K562 (cell line): ENCODE data around the gene RNF180. TPM values are rescaled to one million over a fixed set of nuclear protein-coding genes. Genes with fewer than 3 reads are reported as not detected.

Experiments
- ATAC-seq: fragments of 200-7000 bp; cut with Tn5 transposase; 3 replicates; pipeline ENCODE4 v1.9.1; 2020; ENCODE audit warnings: moderate library complexity
- BruUV-seq: library from RNA; stranded (reverse); fragments of 400-500 nt; replicated peaks from 2 replicates; lab custom pipeline; 2021; lab: Mats Ljungman, UMichigan
- CTCF ChIA-PET: fragments of 300-600 bp; formaldehyde crosslinking; extraction: SDS; loops from one replicate; lab custom pipeline; 2021; ENCODE audit warnings: low intra/inter-chr PET ratio; lab: Yijun Ruan, JAX
- POLR2A ChIA-PET: fragments of 300-600, 350-650 bp; sonication (Branson Sonifier 250); formaldehyde crosslinking; extraction: SDS; loops from one replicate; lab custom pipeline; 2021; ENCODE audit warnings: antibody characterized with exemption, inconsistent platforms; lab: Yijun Ruan, JAX
- DNase-seq, 4 experiments: peaks; one replicate each; pipeline versions ENCODE4 v3.0.0 to v3.0.0-alpha.2; 2011 to 2018; ENCODE audit warnings: low spot score in 3 of 4, mixed read lengths in 3 of 4; ENCODE audit errors: extremely low read depth in 1 of 4
- FAIRE-seq: peaks from 2 replicates; lab custom pipeline; 2011; peaks lifted over from hg19 to GRCh38; lab: Jason Lieb, UNC
- H2AFZ ChIP-seq: 2 replicates; pipeline ENCODE4 v1.6.0; 2011; ENCODE audit warnings: low read depth, low read length, control low read depth, inconsistent platforms
- H3K27ac ChIP-seq: fragments of 200-600 bp; 3 replicates; pipeline ENCODE4 v1.8.0; 2011; ENCODE audit warnings: low read depth, mild to moderate bottlenecking, control low read depth, inconsistent platforms, low read length, moderate library complexity, mixed read lengths; ENCODE audit errors: extremely low read depth
- H3K27me3 ChIP-seq, 2 experiments: fragments of 300-600 bp in 1 of 2; 2 replicates in 1 of 2; 3 replicates in 1 of 2; pipeline versions ENCODE4 v1.6.0 to v1.8.0; 2011; ENCODE audit warnings: inconsistent platforms in 2 of 2, low read length in 2 of 2, mild to moderate bottlenecking in 1 of 2, mixed read lengths in 1 of 2, moderate library complexity in 1 of 2; ENCODE audit not compliant: control insufficient read depth in 2 of 2, insufficient read depth in 2 of 2
- H3K36me3 ChIP-seq: fragments of 300-600 bp; 3 replicates; pipeline ENCODE4 v1.8.0; 2011; ENCODE audit warnings: mild to moderate bottlenecking, low read length, inconsistent platforms; ENCODE audit not compliant: control insufficient read depth, insufficient read depth
- H3K4me1 ChIP-seq, 2 experiments: fragments of 200-600 bp in 1 of 2; replicated peaks in 1 of 2; 2 replicates in 1 of 2; 3 replicates in 1 of 2; pipeline versions ENCODE4 v1.5.1 to v1.8.0; 2011; ENCODE audit warnings: inconsistent platforms in 2 of 2, low read length in 2 of 2, mild to moderate bottlenecking in 1 of 2, mixed read lengths in 1 of 2, moderate library complexity in 1 of 2; ENCODE audit not compliant: control insufficient read depth in 2 of 2, insufficient read depth in 2 of 2
- H3K4me2 ChIP-seq: 2 replicates; pipeline ENCODE4 v1.6.1; 2011; ENCODE audit warnings: low read length, control low read depth, inconsistent platforms, mixed read lengths; ENCODE audit not compliant: insufficient read depth
- H3K4me3 ChIP-seq: fragments of 200-600 bp; sonication (generic), shearing (Covaris generic); 2 replicates; pipeline ENCODE4 v1.5.1; 2016; ENCODE audit warnings: control low read depth, inconsistent platforms
- H3K79me2 ChIP-seq: fragments of 200-600 bp; 3 replicates; pipeline ENCODE4 v1.8.0; 2011; ENCODE audit warnings: low read length, inconsistent platforms; ENCODE audit not compliant: control insufficient read depth, insufficient read depth
- H3K9ac ChIP-seq, 2 experiments: 2 replicates each; pipeline versions ENCODE4 v1.6.0 to v1.6.1; 2011; ENCODE audit warnings: low read depth in 2 of 2, low read length in 2 of 2, control low read depth in 1 of 2, inconsistent platforms in 1 of 2, mild to moderate bottlenecking in 1 of 2, mixed read lengths in 1 of 2; ENCODE audit not compliant: insufficient read depth in 1 of 2
- H3K9me1 ChIP-seq: one replicate; pipeline ENCODE4 v1.6.0; 2011; ENCODE audit warnings: inconsistent platforms, mild to moderate bottlenecking, low read length, moderate library complexity; ENCODE audit not compliant: control insufficient read depth, insufficient read depth
- H3K9me3 ChIP-seq: replicated peaks from 2 replicates; pipeline ENCODE4 v1.5.1; 2011; ENCODE audit warnings: low read depth, low read length, inconsistent platforms; ENCODE audit not compliant: control insufficient read depth, insufficient read depth
- H4K20me1 ChIP-seq: replicated peaks from 2 replicates; pipeline ENCODE4 v1.6.1; 2011; ENCODE audit warnings: low read length, inconsistent platforms, mixed read lengths; ENCODE audit not compliant: control insufficient read depth, insufficient read depth
- ASH1L ChIP-seq: fragments of 450-650 bp; IDR thresholded peaks from 2 replicates; pipeline ENCODE4 v1.6.1; 2018; ENCODE audit warnings: borderline replicate concordance, mild to moderate bottlenecking, low read depth; ENCODE audit not compliant: partially characterized antibody
- GATAD2A ChIP-seq: fragments of 450-650 bp; IDR thresholded peaks from 2 replicates; pipeline ENCODE4 v1.6.1; 2017
- MTA3 ChIP-seq: fragments of 450-650 bp; formaldehyde crosslinking; IDR thresholded peaks from 2 replicates; pipeline ENCODE4 v1.6.1; 2017; ENCODE audit warnings: mild to moderate bottlenecking, borderline replicate concordance
- PRPF4 ChIP-seq: fragments of 200-400 bp; formaldehyde crosslinking; IDR thresholded peaks from one replicate; pipeline ENCODE4 v1.6.1; 2017; ENCODE audit warnings: low read length, low read depth, mild to moderate bottlenecking; ENCODE audit not compliant: insufficient read depth, poor library complexity, severe bottlenecking
- PTBP1 ChIP-seq: fragments of 200-400 bp; formaldehyde crosslinking; IDR thresholded peaks from 2 replicates; pipeline ENCODE4 v1.6.1; 2017; ENCODE audit warnings: low read depth, low read length
- THRAP3 ChIP-seq: fragments of 450-650 bp; IDR thresholded peaks from 2 replicates; pipeline ENCODE4 v1.6.1; 2016; ENCODE audit warnings: mild to moderate bottlenecking, inconsistent platforms, borderline replicate concordance
- ZKSCAN1 ChIP-seq: fragments of 150-350 bp; IDR thresholded peaks from 2 replicates; pipeline ENCODE4 v1.6.1; 2016; ENCODE audit warnings: low read depth, low read length
- ZNF3 ChIP-seq: fragments of 250-450 bp; sonication (Bioruptor Pico); IDR thresholded peaks from 2 replicates; pipeline ENCODE4 v1.5.0; 2021; ENCODE audit warnings: mild to moderate bottlenecking, moderate library complexity
- ZNF551 ChIP-seq: fragments of 250-450 bp; sonication (Bioruptor Pico); IDR thresholded peaks from 2 replicates; pipeline ENCODE4 v1.5.0; 2021; ENCODE audit warnings: mild to moderate bottlenecking, moderate library complexity
- ZNF561 ChIP-seq: fragments of 450-650 bp; formaldehyde crosslinking; conservative IDR thresholded peaks from 2 replicates; pipeline ENCODE4 v1.4.0; 2020; ENCODE audit warnings: mild to moderate bottlenecking, moderate library complexity
- WGBS: fragments of 100-300 bp; shearing (Covaris generic); methylation state at CpG from one replicate; pipeline ENCODE4 v1.1.6; 2016; ENCODE audit warnings: low coverage, mixed read lengths; ENCODE audit not compliant: insufficient coverage; ENCODE audit errors: missing lambda C conversion rate; 5-methylcytosine and 5-hydroxymethylcytosine counted together
- in situ Hi-C: fragments of 300-500 bp; cut with MboI; formaldehyde crosslinking; loops from 4 replicates; pipeline ENCODE4 v1.15.0; 2018; ENCODE audit warnings: inconsistent platforms, mixed read lengths
- intact Hi-C: fragments of 100-400 bp; cut with micrococcal nuclease; formaldehyde crosslinking; loops from 2 replicates; pipeline ENCODE4 v1.14.2; 2022
- polyA plus RNA-seq, 8 experiments: library from polyadenylated mRNA; depleted of rRNA in 4 of 8; stranded (reverse) in 5 of 8; unstranded in 3 of 8; fragments of >200 nt; fragmentation: Nextera tagmentation in 2 of 8; fragmentation: Illumina TruSeq in 1 of 8; extraction: Ambion mirVana in 2 of 8; extraction: Trizol in 1 of 8; gene quantifications; 2 replicates each; pipeline versions ENCODE4 v1.2.1 to v1.2.3, GENCODE V29; 2011 to 2014; ENCODE audit warnings: inconsistent platforms in 1 of 8, missing spikeins in 1 of 8
- total RNA-seq, 7 experiments: library from RNA; depleted of rRNA in 6 of 7; stranded (reverse); fragments of >200 nt in 6 of 7; fragmentation: Illumina TruSeq in 2 of 7; extraction: Trizol in 2 of 7; gene quantifications; 2 replicates each; pipeline versions ENCODE4 v1.2.1 to v1.2.3, GENCODE V29; 2011 to 2021; ENCODE audit warnings: low replicate concordance in 1 of 7
- TF ChIP-seq, protein P1 (sequence below): sonication (generic); formaldehyde crosslinking; IDR thresholded peaks from 2 replicates; pipeline ENCODE4 v1.8.0; 2023; ENCODE audit warnings: mild to moderate bottlenecking, missing genetic modification reagents
- TF ChIP-seq, protein P2 (sequence below): fragments of 450-650 bp; IDR thresholded peaks from 2 replicates; pipeline ENCODE4 v1.6.1; 2016
- TF ChIP-seq, protein P3 (sequence below): fragments of 450-650 bp; formaldehyde crosslinking; IDR thresholded peaks from 2 replicates; pipeline ENCODE4 v1.4.0; 2020; ENCODE audit warnings: mild to moderate bottlenecking, moderate library complexity

The RNF180 gene
- total and polyA plus RNA-seq, 9 of the 15 experiments (the other 6 are each of a cell fraction or from before 2014, with no cell fraction given): 0.05 TPM; not detected in 8

DNA sequence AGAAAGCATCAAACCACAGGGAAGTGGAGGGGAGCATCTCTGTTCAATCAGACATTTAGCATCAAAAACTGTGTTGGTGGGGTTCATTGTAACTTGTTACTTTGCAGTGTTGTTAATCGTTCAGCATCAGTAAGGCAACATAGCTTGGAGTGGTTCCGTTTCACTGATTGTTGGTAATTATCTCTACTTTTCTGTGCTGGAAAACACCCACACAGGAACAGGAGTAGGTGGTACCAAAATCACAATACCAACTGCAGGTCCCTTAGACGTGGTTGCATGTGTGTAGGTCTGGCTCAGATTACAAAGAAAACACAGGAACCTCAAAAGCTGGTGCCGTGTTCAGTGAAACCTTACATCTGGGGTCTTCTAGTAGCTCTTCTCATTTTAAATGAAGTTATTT is 146.8 kb downstream of the RNF180 start (continued):
- TF ChIP-seq ZNF561 (CRISPR knock-in tag) (no peak), ZNF551 (no peak), ASH1L (no peak)

DNA sequence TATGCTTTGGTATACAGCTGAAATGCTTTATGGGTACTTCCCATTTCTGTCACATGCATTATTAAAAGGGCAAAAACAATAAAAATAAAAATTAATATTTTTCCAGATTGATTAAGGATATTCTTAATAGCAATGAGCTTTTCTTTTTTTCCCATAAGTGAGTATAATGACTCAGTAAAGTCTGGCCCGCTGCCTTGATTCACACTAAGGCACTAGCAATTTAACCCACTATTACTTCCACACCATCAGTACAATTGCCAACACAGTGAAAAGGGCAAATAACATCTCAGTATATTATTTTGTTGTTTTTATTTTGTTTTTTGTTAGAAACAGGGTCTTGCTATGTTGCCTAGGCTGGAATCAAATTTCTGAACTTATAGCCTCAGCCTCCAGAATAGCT is 150.1 kb downstream of the RNF180 start:
- in situ Hi-C loops: no loop called here
- ATAC-seq (no peak), DNase-seq (no peak), FAIRE-seq (no peak)
- Histone ChIP-seq H3K27ac (no peak overlapping the region), H3K4me2 (no peak overlapping the region), H3K27me3 (no peaks in the 10 kb centered on the region), H3K36me3 (no peaks in the 10 kb centered on the region), H4K20me1 (no peaks in the 10 kb centered on the region), H3K4me3 (no peak overlapping the region), H3K9me3 (no peaks in the 10 kb centered on the region), H3K9ac (no peak overlapping the region), H2AFZ (no peak overlapping the region), H3K9me1 (no peaks in the 10 kb centered on the region), H3K79me2 (no peaks in the 10 kb centered on the region), H3K4me1 (no peaks in the 10 kb centered on the region)
- 0% methylated on average over 1 of the region's 1 CpG for WGBS
- TF ChIP-seq PRPF4: no peak
- intact Hi-C loops: no loop called here
- no TSS peak for BruUV-seq
- ChIA-PET CTCF (no interaction called here), POLR2A (no interaction called here)

DNA sequence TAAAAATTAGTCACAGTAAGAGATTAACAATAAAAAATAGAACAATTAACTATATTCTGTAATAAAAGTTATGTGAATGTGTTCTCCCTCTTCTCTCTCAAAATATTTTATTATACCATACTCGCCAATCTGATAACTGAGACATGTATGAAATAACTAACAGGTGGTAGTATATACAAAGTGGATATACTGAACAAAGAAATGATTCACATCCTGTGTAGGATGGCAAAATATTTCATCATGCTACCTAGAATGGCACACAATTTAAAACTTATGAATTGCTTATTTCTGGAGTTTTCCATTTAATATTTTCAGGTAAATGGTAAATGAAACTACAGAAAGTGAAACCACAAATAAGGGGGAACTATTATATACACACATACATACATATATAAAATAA is 152.5 kb downstream of the RNF180 start:
- in situ Hi-C loops (no loop called here), intact Hi-C loops (no loop called here)
- 0% methylated on average over 1 of the region's 1 CpG for WGBS
- DNase-seq (no peak), ATAC-seq (no peak), FAIRE-seq (no peak)
- Histone ChIP-seq H4K20me1 (no peaks in the 10 kb centered on the region), H3K9me3 (no peaks in the 10 kb centered on the region), H3K4me2 (no peak overlapping the region), H2AFZ (no peak overlapping the region), H3K9me1 (no peaks in the 10 kb centered on the region), H3K36me3 (no peaks in the 10 kb centered on the region), H3K27ac (no peak overlapping the region), H3K79me2 (no peaks in the 10 kb centered on the region), H3K9ac (no peak overlapping the region), H3K27me3 (no peaks in the 10 kb centered on the region), H3K4me3 (no peak overlapping the region), H3K4me1 (no peaks in the 10 kb centered on the region)
- ChIA-PET POLR2A (no interaction called here), CTCF (no interaction called here)
- BruUV-seq: no TSS peak
- TF ChIP-seq ZKSCAN1 (no peak), MTA3 (no peak), GATAD2A (no peak), THRAP3 (no peak), ZNF3 (CRISPR knock-in tag) (no peak), PTBP1 (no peak)
- TF ChIP-seq, protein P1, sequence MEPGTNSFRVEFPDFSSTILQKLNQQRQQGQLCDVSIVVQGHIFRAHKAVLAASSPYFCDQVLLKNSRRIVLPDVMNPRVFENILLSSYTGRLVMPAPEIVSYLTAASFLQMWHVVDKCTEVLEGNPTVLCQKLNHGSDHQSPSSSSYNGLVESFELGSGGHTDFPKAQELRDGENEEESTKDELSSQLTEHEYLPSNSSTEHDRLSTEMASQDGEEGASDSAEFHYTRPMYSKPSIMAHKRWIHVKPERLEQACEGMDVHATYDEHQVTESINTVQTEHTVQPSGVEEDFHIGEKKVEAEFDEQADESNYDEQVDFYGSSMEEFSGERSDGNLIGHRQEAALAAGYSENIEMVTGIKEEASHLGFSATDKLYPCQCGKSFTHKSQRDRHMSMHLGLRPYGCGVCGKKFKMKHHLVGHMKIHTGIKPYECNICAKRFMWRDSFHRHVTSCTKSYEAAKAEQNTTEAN (CRISPR knock-in tag): no peak
- TF ChIP-seq, protein P2, sequence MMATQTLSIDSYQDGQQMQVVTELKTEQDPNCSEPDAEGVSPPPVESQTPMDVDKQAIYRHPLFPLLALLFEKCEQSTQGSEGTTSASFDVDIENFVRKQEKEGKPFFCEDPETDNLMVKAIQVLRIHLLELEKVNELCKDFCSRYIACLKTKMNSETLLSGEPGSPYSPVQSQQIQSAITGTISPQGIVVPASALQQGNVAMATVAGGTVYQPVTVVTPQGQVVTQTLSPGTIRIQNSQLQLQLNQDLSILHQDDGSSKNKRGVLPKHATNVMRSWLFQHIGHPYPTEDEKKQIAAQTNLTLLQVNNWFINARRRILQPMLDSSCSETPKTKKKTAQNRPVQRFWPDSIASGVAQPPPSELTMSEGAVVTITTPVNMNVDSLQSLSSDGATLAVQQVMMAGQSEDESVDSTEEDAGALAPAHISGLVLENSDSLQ: no peak
- TF ChIP-seq, protein P3, sequence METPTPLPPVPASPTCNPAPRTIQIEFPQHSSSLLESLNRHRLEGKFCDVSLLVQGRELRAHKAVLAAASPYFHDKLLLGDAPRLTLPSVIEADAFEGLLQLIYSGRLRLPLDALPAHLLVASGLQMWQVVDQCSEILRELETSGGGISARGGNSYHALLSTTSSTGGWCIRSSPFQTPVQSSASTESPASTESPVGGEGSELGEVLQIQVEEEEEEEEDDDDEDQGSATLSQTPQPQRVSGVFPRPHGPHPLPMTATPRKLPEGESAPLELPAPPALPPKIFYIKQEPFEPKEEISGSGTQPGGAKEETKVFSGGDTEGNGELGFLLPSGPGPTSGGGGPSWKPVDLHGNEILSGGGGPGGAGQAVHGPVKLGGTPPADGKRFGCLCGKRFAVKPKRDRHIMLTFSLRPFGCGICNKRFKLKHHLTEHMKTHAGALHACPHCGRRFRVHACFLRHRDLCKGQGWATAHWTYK (CRISPR knock-in tag): no peak
